HepG2 (cell line): ENCODE measurements around the gene SFI1. TPM values are rescaled to one million over a fixed set of nuclear protein-coding genes. Genes with fewer than 3 reads are reported as not detected.

Source experiments
- FOSL2 ChIP-seq: sonication (generic); formaldehyde crosslinking; IDR thresholded peaks from 2 replicates; pipeline ENCODE4 v1.4.0; 2020; ENCODE audit warnings: missing genetic modification reagents
- HOXA3 ChIP-seq: sonication (generic); formaldehyde crosslinking; IDR thresholded peaks from 2 replicates; pipeline ENCODE4 v1.5.0; 2020; ENCODE audit warnings: missing genetic modification reagents
- LCORL ChIP-seq, 2 experiments: fragments of 450-650 bp in 1 of 2; sonication (generic) in 1 of 2; formaldehyde crosslinking in 1 of 2; IDR thresholded peaks; 2 replicates each; pipeline versions ENCODE4 v1.5.0 to v1.6.1; 2017 to 2020; ENCODE audit warnings: antibody characterized with exemption in 1 of 2, missing genetic modification reagents in 1 of 2
- MAX ChIP-seq: IDR thresholded peaks from 2 replicates; pipeline ENCODE4 v1.6.1; 2012; ENCODE audit warnings: inconsistent platforms
- PAXIP1 ChIP-seq: sonication (generic); formaldehyde crosslinking; conservative IDR thresholded peaks from 2 replicates; pipeline ENCODE4 v1.4.0; 2020; ENCODE audit warnings: mild to moderate bottlenecking, missing genetic modification reagents, moderate library complexity
- RCOR2 ChIP-seq: IDR thresholded peaks from 2 replicates; pipeline ENCODE4 v1.6.1; 2016; ENCODE audit warnings: missing biosample characterization, missing genetic modification reagents
- RNF219 ChIP-seq: sonication (generic); formaldehyde crosslinking; IDR thresholded peaks from 2 replicates; pipeline ENCODE4 v1.5.0; 2020; ENCODE audit warnings: mild to moderate bottlenecking, missing genetic modification reagents
- RXRB ChIP-seq: IDR thresholded peaks from 2 replicates; pipeline ENCODE4 v1.6.1; 2016; ENCODE audit warnings: borderline replicate concordance, missing genetic modification reagents, missing compliant biosample characterization
- SALL1 ChIP-seq: sonication (generic); formaldehyde crosslinking; IDR thresholded peaks from 2 replicates; pipeline ENCODE4 v1.8.0; 2022; ENCODE audit warnings: mild to moderate bottlenecking, missing genetic modification reagents
- SIN3A ChIP-seq: IDR thresholded peaks from 2 replicates; pipeline ENCODE4 v1.6.1; 2011; ENCODE audit warnings: low read depth, mild to moderate bottlenecking, control low read depth, low read length, borderline replicate concordance
- ZBTB1 ChIP-seq: sonication (generic); formaldehyde crosslinking; IDR thresholded peaks from 2 replicates; pipeline ENCODE4 v1.4.0; 2020; ENCODE audit warnings: missing genetic modification reagents, borderline replicate concordance
- ZBTB33 ChIP-seq: sonication (generic); formaldehyde crosslinking; IDR thresholded peaks from 2 replicates; pipeline ENCODE4 v1.4.0; 2020; ENCODE audit warnings: missing genetic modification reagents
- ZBTB38 ChIP-seq: sonication (generic); formaldehyde crosslinking; IDR thresholded peaks from 2 replicates; pipeline ENCODE4 v1.5.1; 2020; ENCODE audit warnings: mild to moderate bottlenecking, missing genetic modification reagents
- ZBTB43 ChIP-seq: sonication (generic); formaldehyde crosslinking; conservative IDR thresholded peaks from 2 replicates; pipeline ENCODE4 v1.4.0; 2020; ENCODE audit warnings: missing genetic modification reagents
- ZNF224 ChIP-seq: sonication (generic); formaldehyde crosslinking; IDR thresholded peaks from 2 replicates; pipeline ENCODE4 v1.5.0; 2020; ENCODE audit warnings: mild to moderate bottlenecking, missing genetic modification reagents
- ZNF512 ChIP-seq: sonication (generic); formaldehyde crosslinking; IDR thresholded peaks from 2 replicates; pipeline ENCODE4 v1.4.0; 2020; ENCODE audit warnings: mild to moderate bottlenecking, missing genetic modification reagents
- polyA plus RNA-seq, 8 experiments: library from polyadenylated mRNA; depleted of rRNA in 3 of 8; stranded (reverse) in 7 of 8; unstranded in 1 of 8; fragments of >200 nt; fragmentation: Illumina TruSeq in 4 of 8; extraction: Trizol in 4 of 8; gene quantifications; 2 replicates each; pipeline versions ENCODE4 v1.2.1 to v1.2.3, GENCODE V29; 2011 to 2016; ENCODE audit warnings: low read depth in 4 of 8, missing spikeins in 1 of 8, mixed read lengths in 1 of 8; ENCODE audit not compliant: insufficient read depth in 1 of 8
- total RNA-seq, 5 experiments: library from RNA; depleted of rRNA; stranded (reverse); fragments of >200 nt; fragmentation: Illumina TruSeq; extraction: Trizol; gene quantifications; 2 replicates each; pipeline ENCODE4 v1.2.3, GENCODE V29; 2016; ENCODE audit warnings: low read depth in 1 of 5

The SFI1 gene
- total and polyA plus RNA-seq, 2 of the 13 experiments (the other 11 are each of a cell fraction or from before 2014, with no cell fraction given), result 20.5 to 40.1 TPM

GRCh38 chr22:31544481-31545480 is 48.4 kb downstream of the SFI1 start (continued):
- TF ChIP-seq MAX, result no peak
- no peak for TF ChIP-seq ZBTB38 (CRISPR knock-in tag)
- TF ChIP-seq RNF219, result no peak
- no peak for TF ChIP-seq ZNF512
- peak; percentile 56 for TF ChIP-seq PAXIP1
- peak; percentile 58; the same call in 1 of the 2 replicates for TF ChIP-seq HOXA3
- peak; percentile 17; the same call in 1 of the 2 replicates for TF ChIP-seq SALL1
- peak; percentile 33; the same call in 1 of the 2 replicates for TF ChIP-seq RXRB (CRISPR knock-in tag)
- 0 out of 2 replicates have a peak, but pooled peaks have one; percentile 31 for TF ChIP-seq ZBTB43
- TF ChIP-seq ZNF224 (CRISPR knock-in tag), result no peak
- TF ChIP-seq FOSL2, result peak; percentile 35; the same call in 1 of the 2 replicates
- TF ChIP-seq LCORL (IDR thresholded peaks at IDR 0.05), result no peak
- 0 out of 2 replicates have a peak, but pooled peaks have one; percentile 45 for TF ChIP-seq LCORL (CRISPR knock-in tag; IDR thresholded peaks at IDR 0.05)
- TF ChIP-seq SIN3A, result no peak
- TF ChIP-seq ZBTB1, result no peak
- 0 out of 2 replicates have a peak, but pooled peaks have one; percentile 26 for TF ChIP-seq ZBTB33
- no peak for TF ChIP-seq RCOR2 (CRISPR knock-in tag)
